Activated CD8-positive, alpha-beta T cell treated with anti-CD3 and anti-CD28 coated beads for 36 hours (primary cell): ENCODE results near the gene TRAPPC3. TPM values are rescaled to one million over a fixed set of nuclear protein-coding genes. Genes with fewer than 3 reads are reported as not detected.

ENCODE experiments used
- ATAC-seq: fragments of 200-7000 bp; cut with Tn5 transposase; one replicate; pipeline ENCODE4 v1.10.0; 2021; ENCODE audit warnings: mild to moderate bottlenecking, moderate library complexity
- CTCF ChIA-PET: fragments of 350-600 bp; sonication (Branson Sonifier 250); formaldehyde crosslinking; loops from one replicate; lab custom pipeline; 2021; ENCODE audit warnings: antibody characterized with exemption; lab: Charles Lee
- POLR2A ChIA-PET: fragments of 350-600 bp; sonication (Branson Sonifier 250); formaldehyde crosslinking; loops from one replicate; lab custom pipeline; 2021; ENCODE audit warnings: antibody characterized with exemption; lab: Charles Lee
- DNase-seq: peaks from one replicate; pipeline ENCODE4 v3.0.0-alpha.2; 2020
- H3K27ac Mint-ChIP-seq: one replicate; pipeline ENCODE4 v1.8.0; 2021; ENCODE audit warnings: mild to moderate bottlenecking, mixed read lengths
- H3K27me3 Mint-ChIP-seq: one replicate; pipeline ENCODE4 v1.8.0; 2021; ENCODE audit warnings: mixed read lengths
- H3K36me3 Mint-ChIP-seq: one replicate; pipeline ENCODE4 v1.8.0; 2021; ENCODE audit warnings: low read depth, mixed read lengths
- H3K4me1 Mint-ChIP-seq: one replicate; pipeline ENCODE4 v1.8.0; 2021; ENCODE audit warnings: low read depth, mixed read lengths
- H3K4me3 Mint-ChIP-seq: one replicate; pipeline ENCODE4 v1.8.0; 2021; ENCODE audit warnings: mild to moderate bottlenecking, moderate library complexity, mixed read lengths
- H3K9me3 Mint-ChIP-seq: one replicate; pipeline ENCODE4 v1.8.0; 2021; ENCODE audit warnings: mixed read lengths
- CTCF ChIP-seq: fragments of 200-600 bp; IDR thresholded peaks from one replicate; pipeline ENCODE4 v1.8.0; 2022; ENCODE audit warnings: antibody characterized with exemption, mild to moderate bottlenecking
- intact Hi-C: fragments of 100-400 bp; cut with micrococcal nuclease; formaldehyde crosslinking; loops from one replicate; pipeline ENCODE4 v1.10.0; 2022
- total RNA-seq, 2 experiments: library from RNA; stranded (reverse); gene quantifications; one replicate each; pipeline ENCODE4 v1.2.3, GENCODE V29; 2021

Gene TRAPPC3
- total RNA-seq, 2 experiments from 2014 or later, result 47.9 to 48.4 TPM

DNA sequence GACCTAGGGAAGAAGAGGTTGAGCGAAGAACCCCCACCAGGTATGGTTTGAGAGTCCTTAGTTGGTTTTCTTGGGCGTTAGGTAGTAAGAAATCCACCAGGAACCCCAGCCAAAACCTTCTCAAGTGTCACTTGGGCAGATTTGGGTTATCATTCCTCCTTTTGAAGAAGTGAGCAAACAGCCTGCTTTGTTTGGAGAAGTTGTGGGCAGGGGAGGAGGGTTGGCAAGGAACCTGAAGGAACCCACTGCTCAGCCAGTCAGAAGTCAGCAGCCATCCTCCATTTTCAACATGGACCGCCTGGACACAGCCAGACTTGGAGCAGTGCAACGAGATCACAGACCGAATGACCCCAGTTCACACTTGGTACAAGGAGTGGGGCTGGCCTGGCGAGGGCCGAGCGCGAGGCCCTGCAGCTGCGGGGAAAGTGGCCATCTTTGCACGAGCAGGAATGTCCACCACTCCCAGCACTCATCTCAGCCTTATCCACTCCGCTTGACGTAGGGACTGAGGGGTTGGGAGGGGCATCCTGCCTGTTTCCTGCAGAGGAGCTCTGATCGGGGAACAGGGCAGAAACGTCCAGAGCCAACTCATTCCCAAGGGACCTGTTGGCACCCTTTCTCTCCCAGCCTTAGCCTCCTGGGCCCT is 53.4 kb downstream of the TRAPPC3 start:
- intact Hi-C loops, result loop anchor here (10.0 kb wide), 1 partner anchor 189 kb away; no protein-coding TSS in a partner anchor
- no peak for ATAC-seq
- no peaks in the 10 kb centered on the region for H3K27me3 Mint-ChIP-seq
- CTCF ChIA-PET, result interaction anchor here (1.2 to 6.9 kb wide), 4 partner anchors 11 to 46 kb away, joined by 3 to 71 read pairs (median 4); no protein-coding TSS in a partner anchor
- POLR2A ChIA-PET, result interaction anchor here (1.1 kb wide), 1 partner anchor 129 kb away, joined by 6 read pairs; no protein-coding TSS in a partner anchor
- H3K27ac Mint-ChIP-seq, result no peak overlapping the region
- H3K9me3 Mint-ChIP-seq, result no peaks in the 10 kb centered on the region
- no peak for DNase-seq
- peaks cover 11% of the 10 kb centered on the region for H3K36me3 Mint-ChIP-seq
- TF ChIP-seq CTCF, result no peak
- H3K4me3 Mint-ChIP-seq, result no peak overlapping the region
- H3K4me1 Mint-ChIP-seq, result peaks cover 6% of the 10 kb centered on the region

DNA sequence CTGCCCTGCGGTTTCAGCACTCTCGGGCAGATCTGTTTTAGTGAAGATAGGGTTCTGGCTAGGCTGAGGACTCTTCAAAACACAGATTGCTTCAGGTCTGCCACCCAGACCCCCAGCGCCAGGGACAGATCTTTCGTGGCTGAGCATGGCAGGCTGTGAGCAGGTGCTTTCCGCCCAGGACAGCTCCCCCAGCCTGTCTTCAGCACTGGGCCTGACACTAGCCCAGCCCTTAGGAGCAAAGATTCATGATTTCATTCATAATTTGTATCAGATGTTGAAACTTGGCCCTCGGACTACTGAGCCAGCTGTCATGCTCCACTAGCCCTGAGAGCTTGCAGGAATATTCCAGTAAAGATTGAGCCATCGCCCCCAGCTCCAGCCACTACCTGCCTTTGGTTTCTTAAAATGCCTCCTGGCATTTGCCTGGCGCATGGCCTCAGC is 54.6 kb downstream of the TRAPPC3 start:
- H3K36me3 Mint-ChIP-seq, result peaks cover 17% of the 10 kb centered on the region
- POLR2A ChIA-PET, result interaction anchor here (1.1 to 1.2 kb wide), 2 partner anchors 13 to 130 kb away, joined by 3 to 6 read pairs; no protein-coding TSS in a partner anchor
- no peak overlapping the region for H3K4me3 Mint-ChIP-seq
- intact Hi-C loops, result loop anchor here (10.0 kb wide), 1 partner anchor 190 kb away; no protein-coding TSS in a partner anchor
- CTCF ChIA-PET, result interaction anchor here (6.9 kb wide), 1 partner anchor 39 kb away, joined by 71 read pairs; no protein-coding TSS in a partner anchor
- H3K4me1 Mint-ChIP-seq, result peaks cover 8% of the 10 kb centered on the region
- no peaks in the 10 kb centered on the region for H3K27me3 Mint-ChIP-seq
- H3K27ac Mint-ChIP-seq, result peak overlapping the region; percentile 46
- DNase-seq, result no peak
- no peak for TF ChIP-seq CTCF
- no peaks in the 10 kb centered on the region for H3K9me3 Mint-ChIP-seq
- no peak for ATAC-seq

DNA sequence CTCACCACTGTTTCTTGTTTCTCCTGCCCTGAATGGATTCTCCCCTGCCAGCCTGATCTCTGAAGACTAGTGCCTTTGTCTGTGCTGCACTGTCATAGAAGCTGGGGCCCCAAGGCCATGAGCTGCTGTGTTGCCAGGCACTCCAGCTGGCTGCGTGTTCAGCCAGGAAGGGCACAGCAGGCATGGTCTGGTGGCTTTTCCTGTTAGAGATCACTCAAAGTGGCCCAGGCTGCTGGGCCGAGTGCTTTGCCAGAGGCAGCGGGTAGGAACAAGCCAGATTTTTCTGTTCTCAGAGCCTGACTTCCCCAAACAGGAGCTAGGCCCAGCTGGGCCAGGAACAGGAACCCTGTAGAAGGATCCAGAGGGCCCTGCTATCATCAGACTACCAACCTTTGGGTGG is 55.4 kb downstream of the TRAPPC3 start:
- no peak overlapping the region for H3K4me3 Mint-ChIP-seq
- no peaks in the 10 kb centered on the region for H3K27me3 Mint-ChIP-seq
- ATAC-seq (no peak), DNase-seq (no peak)
- peaks cover 10% of the 10 kb centered on the region for H3K4me1 Mint-ChIP-seq
- H3K27ac Mint-ChIP-seq, result no peak overlapping the region
- H3K9me3 Mint-ChIP-seq, result no peaks in the 10 kb centered on the region
- intact Hi-C loops, result loop anchor here (10.0 kb wide), 1 partner anchor 191 kb away; no protein-coding TSS in a partner anchor
- TF ChIP-seq CTCF, result no peak
- H3K36me3 Mint-ChIP-seq, result peaks cover 22% of the 10 kb centered on the region
- ChIA-PET POLR2A (interaction anchor here (1.2 kb wide), 1 partner anchor 14 kb away, joined by 3 read pairs; no protein-coding TSS in a partner anchor), CTCF (interaction anchor here (2.0 to 6.9 kb wide), 3 partner anchors 40 to 192 kb away, joined by 7 to 71 read pairs (median 7); partner anchors contain the start of gene TRAPPC3)

DNA sequence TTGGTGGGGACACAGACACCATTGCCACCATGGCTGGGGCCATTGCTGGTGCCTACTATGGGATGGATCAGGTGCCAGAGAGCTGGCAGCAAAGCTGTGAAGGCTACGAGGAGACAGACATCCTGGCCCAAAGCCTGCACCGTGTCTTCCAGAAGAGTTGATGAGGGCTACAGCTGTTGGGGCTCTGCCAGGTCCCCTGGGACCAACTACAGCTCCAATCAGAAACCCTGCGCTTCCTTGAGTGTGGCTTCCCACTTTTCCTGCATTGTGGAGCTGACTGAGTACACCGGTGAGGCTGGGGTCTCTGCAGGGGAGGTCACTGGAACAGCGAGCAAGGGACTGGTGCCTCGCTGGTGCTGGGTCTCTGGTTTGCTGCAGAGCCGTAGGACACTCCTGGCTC is 56.1 kb downstream of the TRAPPC3 start:
- H3K4me1 Mint-ChIP-seq, result peaks cover 10% of the 10 kb centered on the region
- no peak for TF ChIP-seq CTCF
- H3K36me3 Mint-ChIP-seq, result peaks cover 22% of the 10 kb centered on the region
- no peak overlapping the region for H3K27ac Mint-ChIP-seq
- CTCF ChIA-PET, result interaction anchor here (1.6 to 6.9 kb wide), 4 partner anchors 41 to 207 kb away, joined by 5 to 71 read pairs (median 7); partner anchors contain the start of gene TRAPPC3
- no peak overlapping the region for H3K4me3 Mint-ChIP-seq
- ATAC-seq (no peak), DNase-seq (no peak)
- no peaks in the 10 kb centered on the region for H3K27me3 Mint-ChIP-seq
- no peaks in the 10 kb centered on the region for H3K9me3 Mint-ChIP-seq
- POLR2A ChIA-PET, result no interaction called here
- intact Hi-C loops, result loop anchor here (10.0 kb wide), 1 partner anchor 192 kb away; no protein-coding TSS in a partner anchor
